ENCODE results near the gene ZSCAN12. TPM values are rescaled to one million over a fixed set of nuclear protein-coding genes. Genes with fewer than 3 reads are reported as not detected.

Gene ZSCAN12
- total RNA-seq, 3 donors from 2014 or later = 4.2 to 11.6 (median 7.5) TPM

GRCh38 chr6:28357036-28357435 is 42.5 kb downstream of the ZSCAN12 start:
- H3K9me3 ChIP-seq = no peaks in the 10 kb centered on the region
- no peaks in the 10 kb centered on the region for H3K27me3 ChIP-seq
- intact Hi-C loops (cut with DNase I; ENCODE audit: low total_unique reads) = no loop called here
- H3K4me1 ChIP-seq = peaks cover 0 to 7% of the 10 kb centered on the region in 2 donors
- no peak for DNase-seq (ENCODE audit: low spot score in 2 of 2)
- no peaks in the 10 kb centered on the region for H3K36me3 ChIP-seq
- TF ChIP-seq CTCF (IDR thresholded peaks at IDR 0.05) (no peak), POLR2AphosphoS5 (IDR thresholded peaks at IDR 0.05) (no peak), POLR2A (IDR thresholded peaks at IDR 0.05) (no peak)
- H3K27ac ChIP-seq = no peak overlapping the region
- H3K4me3 ChIP-seq = no peak overlapping the region

- TF ChIP-seq CTCF (IDR thresholded peaks at IDR 0.05) = no peak
- no peak for TF ChIP-seq POLR2AphosphoS5 (IDR thresholded peaks at IDR 0.05)
- no peak for TF ChIP-seq POLR2A (IDR thresholded peaks at IDR 0.05)
- Histone ChIP-seq H3K27me3 (no peaks in the 10 kb centered on the region), H3K36me3 (no peaks in the 10 kb centered on the region), H3K4me3 (peak overlapping the region in 1 of 3 donors; percentile 78), H3K4me1 (peaks cover 0 to 7% of the 10 kb centered on the region in 2 donors), H3K27ac (peak overlapping the region; percentile 83 to 92), H3K9me3 (no peaks in the 10 kb centered on the region)
- no peak for DNase-seq (ENCODE audit: low spot score in 2 of 2)
- intact Hi-C loops (cut with DNase I; ENCODE audit: low total_unique reads) = no loop called here
Measured at GRCh38 chr6:28356666-28357020, 42.9 kb downstream of the ZSCAN12 start.

- Histone ChIP-seq H3K4me1 (peaks cover under 1 to 7% of the 10 kb centered on the region in 2 donors), H3K9me3 (no peaks in the 10 kb centered on the region), H3K4me3 (peak overlapping the region; percentile 59 to 78 (median 66)), H3K27me3 (no peaks in the 10 kb centered on the region), H3K36me3 (no peaks in the 10 kb centered on the region), H3K27ac (peak overlapping the region; percentile 83 to 92)
- intact Hi-C loops (cut with DNase I; ENCODE audit: low total_unique reads) = no loop called here
- peak; percentile 62 to 68 for DNase-seq (ENCODE audit: low spot score in 2 of 2)
- TF ChIP-seq POLR2AphosphoS5 (IDR thresholded peaks at IDR 0.05) (peak; percentile 7 to 70 (median 59)), POLR2A (IDR thresholded peaks at IDR 0.05) (no peak), CTCF (IDR thresholded peaks at IDR 0.05) (peak; percentile 66 to 90 (median 88))
Measured at GRCh38 chr6:28355743-28356665, 43.5 kb downstream of the ZSCAN12 start.

GRCh38 chr6:28354688-28355554 is 44.6 kb downstream of the ZSCAN12 start:
- intact Hi-C loops (cut with DNase I; ENCODE audit: low total_unique reads) = no loop called here
- Histone ChIP-seq H3K36me3 (no peaks in the 10 kb centered on the region), H3K27ac (peak overlapping the region; percentile 83 to 92), H3K4me3 (peak overlapping the region; percentile 59 to 78 (median 66)), H3K27me3 (no peaks in the 10 kb centered on the region), H3K9me3 (no peaks in the 10 kb centered on the region), H3K4me1 (peaks cover 4 to 7% of the 10 kb centered on the region in 2 donors)
- no peak for DNase-seq (ENCODE audit: low spot score in 2 of 2)
- TF ChIP-seq POLR2AphosphoS5 (IDR thresholded peaks at IDR 0.05) (no peak), CTCF (IDR thresholded peaks at IDR 0.05) (no peak), POLR2A (IDR thresholded peaks at IDR 0.05) (no peak)
